MCF 10A (cell line): ENCODE data around the gene MCL1. TPM values are rescaled to one million over a fixed set of nuclear protein-coding genes. Genes with fewer than 3 reads are reported as not detected.

Experiments
- BruUV-seq: library from RNA; stranded (reverse); fragments of 400-500 nt; replicated peaks from 2 replicates; lab custom pipeline; 2021; lab: Mats Ljungman, UMichigan
- CTCF ChIA-PET: fragments of 300-600 bp; sonication (Branson Sonifier 250); formaldehyde crosslinking; extraction: SDS; loops from one replicate; lab custom pipeline; 2021; ENCODE audit warnings: antibody characterized with exemption, inconsistent platforms; lab: Yijun Ruan, JAX
- POLR2A ChIA-PET: fragments of 300-600, 350-650 bp; sonication (Branson Sonifier 250); formaldehyde crosslinking; extraction: SDS; loops from one replicate; lab custom pipeline; 2020; ENCODE audit warnings: antibody characterized with exemption, inconsistent platforms; lab: Yijun Ruan, JAX
- DNase-seq: peaks from one replicate; pipeline ENCODE4 v3.0.0-alpha.2; 2018; ENCODE audit not compliant: unreplicated experiment
- H3K27ac Mint-ChIP-seq: one replicate; pipeline ENCODE4 v1.8.0; 2022; ENCODE audit warnings: mild to moderate bottlenecking, low read depth, mixed read lengths; ENCODE audit not compliant: unreplicated experiment
- H3K27me3 Mint-ChIP-seq: one replicate; pipeline ENCODE4 v1.8.0; 2022; ENCODE audit warnings: mixed read lengths; ENCODE audit not compliant: insufficient read depth, unreplicated experiment
- H3K36me3 Mint-ChIP-seq: one replicate; pipeline ENCODE4 v1.8.0; 2022; ENCODE audit warnings: mild to moderate bottlenecking, moderate library complexity, mixed read lengths; ENCODE audit not compliant: insufficient read depth, unreplicated experiment
- H3K4me1 Mint-ChIP-seq: one replicate; pipeline ENCODE4 v1.8.0; 2022; ENCODE audit warnings: mixed read lengths; ENCODE audit not compliant: insufficient read depth, unreplicated experiment
- H3K4me3 Mint-ChIP-seq: one replicate; pipeline ENCODE4 v1.8.0; 2022; ENCODE audit warnings: mild to moderate bottlenecking, moderate library complexity, mixed read lengths; ENCODE audit not compliant: unreplicated experiment
- H3K9me3 Mint-ChIP-seq: one replicate; pipeline ENCODE4 v1.8.0; 2022; ENCODE audit warnings: mixed read lengths; ENCODE audit not compliant: unreplicated experiment
- CTCF ChIP-seq: fragments of 200-600 bp; IDR thresholded peaks from one replicate; pipeline ENCODE4 v1.8.0; 2022; ENCODE audit warnings: antibody characterized with exemption, mild to moderate bottlenecking; ENCODE audit not compliant: unreplicated experiment
- intact Hi-C: fragments of 100-400 bp; cut with micrococcal nuclease; formaldehyde crosslinking; loops from 2 replicates; pipeline ENCODE4 v1.14.1; 2022
- total RNA-seq: library from RNA; stranded (reverse); gene quantifications from 2 replicates; pipeline ENCODE4 v1.2.3, GENCODE V29; 2022

The MCL1 gene
- total RNA-seq, 1 experiment from 2014 or later = 624 TPM

- POLR2A ChIA-PET = interaction anchor here (0.6 to 27.7 kb wide), 35 partner anchors 7 to 693 kb away, joined by 3 to 1801 read pairs (median 6); partner anchors contain the start of genes ADAMTSL4, ANP32E, ENSA and GOLPH3L
- peaks cover 26% of the 10 kb centered on the region for H3K4me1 Mint-ChIP-seq
- CTCF ChIA-PET = interaction anchor here (0.5 to 12.7 kb wide), 11 partner anchors 11 to 963 kb away, joined by 3 to 245 read pairs (median 4); no protein-coding TSS in a partner anchor
- H3K27ac Mint-ChIP-seq = peak overlapping the region; percentile 99
- TSS peak; percentile 67 for BruUV-seq
- no peak for DNase-seq
- intact Hi-C loops = loop anchor here (1.0 to 5.0 kb wide), 3 partner anchors 19 to 117 kb away; partner anchors contain the start of gene GOLPH3L
- no peaks in the 10 kb centered on the region for H3K9me3 Mint-ChIP-seq
- no peak for TF ChIP-seq CTCF
- H3K4me3 Mint-ChIP-seq = peak overlapping the region; percentile 99
- peaks cover 49% of the 10 kb centered on the region for H3K36me3 Mint-ChIP-seq
- H3K27me3 Mint-ChIP-seq = no peaks in the 10 kb centered on the region
Observed at GRCh38 chr1:150579945-150580642, 684 bp upstream of the MCL1 start.

GRCh38 chr1:150578272-150579109, 919 bp downstream of the MCL1 start:
- ChIA-PET POLR2A (interaction anchor here (0.6 to 27.7 kb wide), 28 partner anchors 11 to 1413 kb away, joined by 3 to 1801 read pairs (median 6); partner anchors contain the start of genes ADAMTSL4, ANP32E, ARNT and ENSA), CTCF (interaction anchor here (0.5 to 12.7 kb wide), 8 partner anchors 9 to 717 kb away, joined by 3 to 245 read pairs (median 4); no protein-coding TSS in a partner anchor)
- Mint-ChIP-seq H3K4me1 (peaks cover 35% of the 10 kb centered on the region), H3K4me3 (peak overlapping the region; percentile 99), H3K9me3 (no peaks in the 10 kb centered on the region), H3K27me3 (no peaks in the 10 kb centered on the region), H3K36me3 (peaks cover 65% of the 10 kb centered on the region), H3K27ac (peak overlapping the region; percentile 99)
- TSS peak; percentile 28 for BruUV-seq
- DNase-seq = peak; percentile 95
- no peak for TF ChIP-seq CTCF
- intact Hi-C loops = loop anchor here (1.0 to 5.0 kb wide), 3 partner anchors 17 to 119 kb away; partner anchors contain the start of gene GOLPH3L

- Mint-ChIP-seq H3K27me3 (no peaks in the 10 kb centered on the region), H3K27ac (peak overlapping the region; percentile 99), H3K36me3 (peaks cover 72% of the 10 kb centered on the region), H3K4me1 (peaks cover 35% of the 10 kb centered on the region), H3K9me3 (no peaks in the 10 kb centered on the region), H3K4me3 (peak overlapping the region; percentile 99)
- CTCF ChIA-PET = interaction anchor here (0.5 to 12.7 kb wide), 9 partner anchors 8 to 228 kb away, joined by 3 to 245 read pairs (median 3); no protein-coding TSS in a partner anchor
- POLR2A ChIA-PET = interaction anchor here (0.6 to 27.7 kb wide), 31 partner anchors 8 to 1414 kb away, joined by 3 to 1801 read pairs (median 4); partner anchors contain the start of genes ADAMTSL4, APH1A, ARNT and ENSA
- intact Hi-C loops = loop anchor here (1.0 to 5.0 kb wide), 3 partner anchors 33 to 120 kb away; partner anchors contain the start of gene GOLPH3L
- no peak for TF ChIP-seq CTCF
- no TSS peak for BruUV-seq
- DNase-seq = no peak
Observed at GRCh38 chr1:150577557-150578271, 1.7 kb downstream of the MCL1 start.
